ENCODE measurements around the gene TBC1D7. TPM values are rescaled to one million over a fixed set of nuclear protein-coding genes. Genes with fewer than 3 reads are reported as not detected.

The TBC1D7 gene
- total RNA-seq, 1 experiment from 2014 or later = 13.7 TPM

- Histone ChIP-seq H4K20me1 (ENCODE audit: insufficient read depth) (no peaks in the 10 kb centered on the region), H3K9ac (ENCODE audit: low read length) (no peak overlapping the region), H3K27ac (ENCODE audit: low read depth, low read length) (no peak overlapping the region), H3K79me2 (ENCODE audit: insufficient read depth, low read length) (no peaks in the 10 kb centered on the region), H3K4me1 (ENCODE audit: control insufficient read depth in 1 of 2, insufficient read depth in 2 of 2, low read length in 2 of 2) (no peaks in the 10 kb centered on the region), H3K36me3 (ENCODE audit: control insufficient read depth in 1 of 2, insufficient read depth in 2 of 2, low read length in 2 of 2) (no peaks in the 10 kb centered on the region), H3K9me2 (ENCODE audit: insufficient read depth) (no peaks in the 10 kb centered on the region), H3K4me3 (replicated peaks in 1 of 2; ENCODE audit: low read depth in 1 of 2, low read length in 2 of 2) (no peak overlapping the region), H3K4me2 (ENCODE audit: low read length) (no peak overlapping the region), H3K27me3 (ENCODE audit: insufficient read depth, low read length) (no peaks in the 10 kb centered on the region), H2AFZ (ENCODE audit: low read depth, low read length, poor library complexity, severe bottlenecking) (no peak overlapping the region), H3K9me3 (ENCODE audit: control insufficient read depth in 1 of 2, insufficient read depth in 1 of 2, low read depth in 1 of 2, low read length in 2 of 2) (peaks cover 0 to 4% of the 10 kb centered on the region in 2 experiments; a peak in 1 of 4 replicates)
- ATAC-seq = no peak
- RAD21 ChIA-PET (ENCODE audit: low non-redundant PET in 1 of 2, low total read pairs in 2 of 2, uncharacterized antibody in 2 of 2, unreplicated experiment in 2 of 2) = no interaction called here
- no peak for DNase-seq (ENCODE audit: low read depth, low spot score)
- POLR2A ChIA-PET = no interaction called here
- TF ChIP-seq EGR1 (IDR thresholded peaks at IDR 0.05; ENCODE audit: low read depth) = no peak
- TF ChIP-seq SRF (IDR thresholded peaks at IDR 0.05; ENCODE audit: low read depth) = no peak
- no peak for TF ChIP-seq TCF7L2 (IDR thresholded peaks at IDR 0.05; ENCODE audit: borderline replicate concordance, extremely low read depth, insufficient read depth, insufficient read length)
- TF ChIP-seq ZNF274 (IDR thresholded peaks at IDR 0.05; ENCODE audit: low read depth, low read length) = no peak
- no peak for TF ChIP-seq ELF1 (IDR thresholded peaks at IDR 0.05; ENCODE audit: borderline replicate concordance, low read depth)
- no peak for TF ChIP-seq ATF3 (IDR thresholded peaks at IDR 0.05)
- no peak for TF ChIP-seq SP1 (IDR thresholded peaks at IDR 0.05; ENCODE audit: low read depth)
- no peak for TF ChIP-seq REST (IDR thresholded peaks at IDR 0.05; ENCODE audit: low read depth)
- no peak for TF ChIP-seq SIN3A (IDR thresholded peaks at IDR 0.05; ENCODE audit: low read depth)
- TF ChIP-seq CTCF (IDR thresholded peaks at IDR 0.05 in 2 of 3, conservative IDR thresholded peaks at IDR 0.05 in 1 of 3; ENCODE audit: borderline replicate concordance in 1 of 3, insufficient read depth in 1 of 3, low read depth in 2 of 3, low read length in 2 of 3) = no peak
- TF ChIP-seq EZH2 (IDR thresholded peaks at IDR 0.05) = no peak
- TF ChIP-seq CEBPB (IDR thresholded peaks at IDR 0.05; ENCODE audit: low read depth) = no peak
- intact Hi-C loops (cut with micrococcal nuclease) = no loop called here
- BruUV-seq (replicated peaks) = no TSS peak
- CTCF ChIA-PET = no interaction called here
These were observed 39.9 kb downstream of the TBC1D7 start for GRCh38 chr6:13288481-13288880.

All from HCT116 (cell line).